ENCODE measurements around the gene IQGAP2. TPM values are rescaled to one million over a fixed set of nuclear protein-coding genes. Genes with fewer than 3 reads are reported as not detected.

Gene IQGAP2
- polyA plus RNA-seq, 1 donor (not counting 4 experiments of a cell fraction or from before 2014, with no cell fraction given) = 0.14 TPM

- TF ChIP-seq CTCF (optimal IDR thresholded peaks at IDR 0.05 in 1 of 3, IDR thresholded peaks at IDR 0.05 in 1 of 3, conservative IDR thresholded peaks at IDR 0.05 in 1 of 3; ENCODE audit: extremely low read depth in 1 of 3, insufficient read depth in 2 of 3, low read length in 3 of 3) = no peak
- no peak for TF ChIP-seq EZH2 (IDR thresholded peaks at IDR 0.05; ENCODE audit: low read length)
Measured at GRCh38 chr5:76735762-76736545, 332.9 kb downstream of the IQGAP2 start.

GRCh38 chr5:76736679-76737556 is 333.8 kb downstream of the IQGAP2 start:
- Histone ChIP-seq H3K27ac (ENCODE audit: control insufficient read depth, insufficient read depth, low read length) (no peak overlapping the region), H3K36me3 (ENCODE audit: control insufficient read depth in 2 of 2, extremely low read depth in 1 of 2, insufficient read depth in 2 of 2, low read length in 2 of 2) (peaks cover 0 to 4% of the 10 kb centered on the region in 2 experiments), H3K4me1 (ENCODE audit: control insufficient read depth, extremely low read depth, insufficient read depth, low read length) (peaks cover 8% of the 10 kb centered on the region), H3K4me2 (ENCODE audit: control insufficient read depth, extremely low read depth, insufficient read depth, low read depth, low read length) (no peak overlapping the region), H3K9me3 (ENCODE audit: control insufficient read depth, low read depth, low read length) (no peaks in the 10 kb centered on the region), H3K27me3 (ENCODE audit: control insufficient read depth, extremely low read depth, insufficient read depth, low read length) (no peaks in the 10 kb centered on the region), H3K4me3 (ENCODE audit: control insufficient read depth in 2 of 3, extremely low read depth in 1 of 3, insufficient read depth in 2 of 3, low read depth in 1 of 3, low read length in 3 of 3) (no peak overlapping the region), H3K9me1 (ENCODE audit: control insufficient read depth, extremely low read depth, insufficient read depth, low read length) (no peaks in the 10 kb centered on the region), H4K20me1 (ENCODE audit: control insufficient read depth, extremely low read depth, insufficient read depth, low read length) (no peaks in the 10 kb centered on the region), H3K79me2 (ENCODE audit: control insufficient read depth, insufficient read depth, low read length) (no peaks in the 10 kb centered on the region), H2AFZ (ENCODE audit: control insufficient read depth, low read length) (no peak overlapping the region), H3K9ac (ENCODE audit: control insufficient read depth, extremely low read depth, insufficient read depth, low read length) (no peak overlapping the region)
- TF ChIP-seq EZH2 (IDR thresholded peaks at IDR 0.05; ENCODE audit: low read length) (no peak), CTCF (optimal IDR thresholded peaks at IDR 0.05 in 1 of 3, IDR thresholded peaks at IDR 0.05 in 1 of 3, conservative IDR thresholded peaks at IDR 0.05 in 1 of 3; ENCODE audit: extremely low read depth in 1 of 3, insufficient read depth in 2 of 3, low read length in 3 of 3) (no peak)
- no peak for DNase-seq (ENCODE audit: low read depth, low spot score)
- dilution Hi-C loops (cut with MboI; ENCODE audit: extremely low pct_ligation_motif_present, low sequenced_read_pairs) = no loop called here
- FAIRE-seq = no peak

More at GRCh38 chr5:76735762-76736545, 332.9 kb downstream of the IQGAP2 start:
- Histone ChIP-seq H3K9me1 (ENCODE audit: control insufficient read depth, extremely low read depth, insufficient read depth, low read length) (no peaks in the 10 kb centered on the region), H3K9ac (ENCODE audit: control insufficient read depth, extremely low read depth, insufficient read depth, low read length) (no peak overlapping the region), H3K36me3 (ENCODE audit: control insufficient read depth in 2 of 2, extremely low read depth in 1 of 2, insufficient read depth in 2 of 2, low read length in 2 of 2) (peaks cover 0 to 4% of the 10 kb centered on the region in 2 experiments), H3K27ac (ENCODE audit: control insufficient read depth, insufficient read depth, low read length) (peak overlapping the region; percentile 18), H4K20me1 (ENCODE audit: control insufficient read depth, extremely low read depth, insufficient read depth, low read length) (no peaks in the 10 kb centered on the region), H3K79me2 (ENCODE audit: control insufficient read depth, insufficient read depth, low read length) (no peaks in the 10 kb centered on the region), H3K4me1 (ENCODE audit: control insufficient read depth, extremely low read depth, insufficient read depth, low read length) (peaks cover 8% of the 10 kb centered on the region), H3K4me2 (ENCODE audit: control insufficient read depth, extremely low read depth, insufficient read depth, low read depth, low read length) (no peak overlapping the region), H3K9me3 (ENCODE audit: control insufficient read depth, low read depth, low read length) (no peaks in the 10 kb centered on the region), H3K27me3 (ENCODE audit: control insufficient read depth, extremely low read depth, insufficient read depth, low read length) (no peaks in the 10 kb centered on the region), H2AFZ (ENCODE audit: control insufficient read depth, low read length) (peak overlapping the region; percentile 13), H3K4me3 (ENCODE audit: control insufficient read depth in 2 of 3, extremely low read depth in 1 of 3, insufficient read depth in 2 of 3, low read depth in 1 of 3, low read length in 3 of 3) (no peak overlapping the region)
- dilution Hi-C loops (cut with MboI; ENCODE audit: extremely low pct_ligation_motif_present, low sequenced_read_pairs) = no loop called here
- DNase-seq (ENCODE audit: low read depth, low spot score) (no peak), FAIRE-seq (no peak)

Measured in keratinocyte (primary cell).